ENCODE data around the gene PIAS4.

- no peak for TF ChIP-seq CTCF (IDR thresholded peaks at IDR 0.05)
- TF ChIP-seq POLR2AphosphoS5 (IDR thresholded peaks at IDR 0.05): no peak
- TF ChIP-seq EP300 (IDR thresholded peaks at IDR 0.05): no peak
- TF ChIP-seq POLR2A (IDR thresholded peaks at IDR 0.05): no peak
Observed at GRCh38 chr19:4027146-4027545, 19.6 kb downstream of the PIAS4 start.
